ENCODE measurements around the gene TCL1B. TPM values are rescaled to one million over a fixed set of nuclear protein-coding genes. Genes with fewer than 3 reads are reported as not detected.

Gene TCL1B
- total RNA-seq, 1 donor from 2014 or later = not detected

DNA sequence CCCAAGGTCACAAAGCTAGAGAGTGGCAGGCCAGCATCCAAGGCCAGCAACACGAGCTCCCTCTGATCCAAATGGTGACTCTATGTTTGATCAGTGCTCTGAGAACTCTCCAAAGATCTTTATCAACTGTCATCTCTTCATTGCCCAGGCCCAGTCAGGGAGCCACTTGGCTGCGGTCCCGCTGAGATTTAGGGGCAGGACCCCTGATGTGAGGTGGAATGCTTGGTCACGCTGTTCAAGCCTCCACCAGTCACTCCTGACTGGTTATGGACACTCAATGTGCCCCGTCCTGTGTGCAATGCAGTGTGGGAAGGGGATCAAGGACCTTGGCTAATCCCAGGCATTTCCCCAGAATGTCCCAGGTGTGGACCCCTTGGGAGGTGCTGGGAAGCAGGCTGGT lies 19.8 kb upstream of the TCL1B start:
- Histone ChIP-seq H4K20me1 (ENCODE audit: insufficient read depth, low read length) (no peaks in the 10 kb centered on the region), H3K27ac (ENCODE audit: low read depth, low read length) (no peak overlapping the region), H3K4me1 (ENCODE audit: insufficient read depth, low read length) (no peaks in the 10 kb centered on the region), H3K36me3 (ENCODE audit: insufficient read depth, low read length) (no peaks in the 10 kb centered on the region), H3K4me3 (ENCODE audit: insufficient read depth, low read depth, low read length) (no peak overlapping the region), H3K9ac (ENCODE audit: low read length) (no peak overlapping the region), H3K79me2 (ENCODE audit: insufficient read depth, low read length) (no peaks in the 10 kb centered on the region), H3K9me3 (ENCODE audit: insufficient read depth, low read depth, low read length) (no peaks in the 10 kb centered on the region), H3K4me2 (ENCODE audit: low read length) (no peak overlapping the region), H2AFZ (ENCODE audit: low read depth, low read length) (no peak overlapping the region), H3K27me3 (ENCODE audit: insufficient read depth, low read length) (no peaks in the 10 kb centered on the region)
- H3K9me3 Mint-ChIP-seq (ENCODE audit: unreplicated experiment) = no peaks in the 10 kb centered on the region
- H3K4me1 Mint-ChIP-seq (ENCODE audit: low read depth, unreplicated experiment) = peaks cover 4% of the 10 kb centered on the region
- H3K27ac Mint-ChIP-seq (ENCODE audit: unreplicated experiment) = no peak overlapping the region
- H3K36me3 Mint-ChIP-seq (ENCODE audit: low read depth, unreplicated experiment) = peaks cover 1% of the 10 kb centered on the region
- H3K27me3 Mint-ChIP-seq (ENCODE audit: low read depth, unreplicated experiment) = peaks cover 23% of the 10 kb centered on the region
- TF ChIP-seq, protein P1, sequence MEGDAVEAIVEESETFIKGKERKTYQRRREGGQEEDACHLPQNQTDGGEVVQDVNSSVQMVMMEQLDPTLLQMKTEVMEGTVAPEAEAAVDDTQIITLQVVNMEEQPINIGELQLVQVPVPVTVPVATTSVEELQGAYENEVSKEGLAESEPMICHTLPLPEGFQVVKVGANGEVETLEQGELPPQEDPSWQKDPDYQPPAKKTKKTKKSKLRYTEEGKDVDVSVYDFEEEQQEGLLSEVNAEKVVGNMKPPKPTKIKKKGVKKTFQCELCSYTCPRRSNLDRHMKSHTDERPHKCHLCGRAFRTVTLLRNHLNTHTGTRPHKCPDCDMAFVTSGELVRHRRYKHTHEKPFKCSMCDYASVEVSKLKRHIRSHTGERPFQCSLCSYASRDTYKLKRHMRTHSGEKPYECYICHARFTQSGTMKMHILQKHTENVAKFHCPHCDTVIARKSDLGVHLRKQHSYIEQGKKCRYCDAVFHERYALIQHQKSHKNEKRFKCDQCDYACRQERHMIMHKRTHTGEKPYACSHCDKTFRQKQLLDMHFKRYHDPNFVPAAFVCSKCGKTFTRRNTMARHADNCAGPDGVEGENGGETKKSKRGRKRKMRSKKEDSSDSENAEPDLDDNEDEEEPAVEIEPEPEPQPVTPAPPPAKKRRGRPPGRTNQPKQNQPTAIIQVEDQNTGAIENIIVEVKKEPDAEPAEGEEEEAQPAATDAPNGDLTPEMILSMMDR (IDR thresholded peaks at IDR 0.05; ENCODE audit: insufficient read depth, low read depth, low read length) = no peak
- no peak for TF ChIP-seq EZH2 (IDR thresholded peaks at IDR 0.05; ENCODE audit: insufficient read depth, low read length)
- H3K4me3 Mint-ChIP-seq (ENCODE audit: unreplicated experiment) = no peak overlapping the region
- no peak for FAIRE-seq
- no peak for DNase-seq (ENCODE audit: low read depth)

DNA sequence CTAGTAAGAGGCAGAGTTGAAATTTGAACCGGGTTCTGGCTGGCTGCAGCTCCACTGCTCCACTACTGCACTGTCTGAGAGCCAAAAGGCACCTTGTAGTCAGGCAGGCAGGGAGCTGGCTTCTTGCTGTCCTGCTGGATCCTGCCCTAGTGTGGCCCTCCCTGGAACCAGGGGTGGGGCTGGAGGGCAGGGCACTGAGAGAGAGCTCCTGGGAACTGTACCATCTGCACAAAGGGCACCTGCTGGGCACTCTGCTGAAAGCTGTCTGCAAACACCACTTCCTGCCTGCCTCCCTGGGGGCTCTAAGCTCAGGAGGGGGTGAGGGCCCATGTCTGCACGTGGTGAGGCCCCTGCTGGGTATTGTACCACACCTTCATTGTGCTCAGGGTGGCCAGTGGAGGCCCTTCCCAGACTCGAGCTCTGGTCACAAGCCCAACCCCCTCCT lies 19.0 kb upstream of the TCL1B start:
- Histone ChIP-seq H2AFZ (ENCODE audit: low read depth, low read length) (no peak overlapping the region), H3K9ac (ENCODE audit: low read length) (no peak overlapping the region), H3K27ac (ENCODE audit: low read depth, low read length) (no peak overlapping the region), H3K4me1 (ENCODE audit: insufficient read depth, low read length) (no peaks in the 10 kb centered on the region), H4K20me1 (ENCODE audit: insufficient read depth, low read length) (no peaks in the 10 kb centered on the region), H3K4me2 (ENCODE audit: low read length) (no peak overlapping the region), H3K4me3 (ENCODE audit: insufficient read depth, low read depth, low read length) (no peak overlapping the region), H3K9me3 (ENCODE audit: insufficient read depth, low read depth, low read length) (no peaks in the 10 kb centered on the region), H3K27me3 (ENCODE audit: insufficient read depth, low read length) (no peaks in the 10 kb centered on the region), H3K79me2 (ENCODE audit: insufficient read depth, low read length) (no peaks in the 10 kb centered on the region), H3K36me3 (ENCODE audit: insufficient read depth, low read length) (no peaks in the 10 kb centered on the region)
- peaks cover 1% of the 10 kb centered on the region for H3K36me3 Mint-ChIP-seq (ENCODE audit: low read depth, unreplicated experiment)
- H3K27me3 Mint-ChIP-seq (ENCODE audit: low read depth, unreplicated experiment) = peaks cover 23% of the 10 kb centered on the region
- no peak for FAIRE-seq
- no peak overlapping the region for H3K27ac Mint-ChIP-seq (ENCODE audit: unreplicated experiment)
- DNase-seq (ENCODE audit: low read depth) = no peak
- H3K4me1 Mint-ChIP-seq (ENCODE audit: low read depth, unreplicated experiment) = peaks cover 4% of the 10 kb centered on the region
- H3K4me3 Mint-ChIP-seq (ENCODE audit: unreplicated experiment) = no peak overlapping the region
- H3K9me3 Mint-ChIP-seq (ENCODE audit: unreplicated experiment) = no peaks in the 10 kb centered on the region
- TF ChIP-seq, protein P1 (IDR thresholded peaks at IDR 0.05; ENCODE audit: insufficient read depth, low read depth, low read length) = no peak
- TF ChIP-seq EZH2 (IDR thresholded peaks at IDR 0.05; ENCODE audit: insufficient read depth, low read length) = no peak

DNA sequence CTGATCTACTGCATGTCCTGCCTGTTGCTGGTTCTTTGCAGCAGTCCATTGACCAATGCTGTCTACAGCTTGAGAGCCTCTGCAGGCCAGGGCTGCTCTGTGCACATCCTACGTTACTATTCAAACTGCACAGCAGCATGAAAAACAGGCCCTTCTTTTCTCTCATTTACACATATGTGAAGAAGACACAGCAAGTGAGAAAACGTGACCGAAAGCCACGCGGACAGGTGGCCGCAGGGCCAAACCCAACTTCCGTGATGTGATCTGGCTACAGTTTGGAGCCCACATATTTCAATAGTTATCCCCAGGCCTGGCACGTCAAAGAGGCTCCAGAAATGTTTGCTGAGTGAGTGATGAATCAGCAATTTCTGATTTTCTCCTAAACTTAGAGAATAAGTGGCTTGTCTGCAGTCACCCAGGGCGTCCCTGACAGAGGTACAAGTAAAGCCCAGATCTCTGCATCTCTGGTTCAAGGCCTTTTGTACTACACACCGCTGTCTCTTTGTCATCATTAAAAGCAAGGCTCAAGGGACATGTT lies 17.9 kb upstream of the TCL1B start:
- no peak overlapping the region for H3K27ac ChIP-seq (ENCODE audit: low read depth, low read length)
- DNase-seq (ENCODE audit: low read depth) = no peak
- H3K4me2 ChIP-seq (ENCODE audit: low read length) = no peak overlapping the region
- FAIRE-seq = no peak
- Mint-ChIP-seq H3K4me1 (ENCODE audit: low read depth, unreplicated experiment) (no peaks in the 10 kb centered on the region), H3K27me3 (ENCODE audit: low read depth, unreplicated experiment) (peaks cover 28% of the 10 kb centered on the region), H3K9me3 (ENCODE audit: unreplicated experiment) (no peaks in the 10 kb centered on the region), H3K27ac (ENCODE audit: unreplicated experiment) (no peak overlapping the region), H3K36me3 (ENCODE audit: low read depth, unreplicated experiment) (peaks cover 1% of the 10 kb centered on the region), H3K4me3 (ENCODE audit: unreplicated experiment) (no peak overlapping the region)
- no peaks in the 10 kb centered on the region for H4K20me1 ChIP-seq (ENCODE audit: insufficient read depth, low read length)
- no peak overlapping the region for H2AFZ ChIP-seq (ENCODE audit: low read depth, low read length)
- H3K4me1 ChIP-seq (ENCODE audit: insufficient read depth, low read length) = no peaks in the 10 kb centered on the region
- no peaks in the 10 kb centered on the region for H3K36me3 ChIP-seq (ENCODE audit: insufficient read depth, low read length)
- no peaks in the 10 kb centered on the region for H3K9me3 ChIP-seq (ENCODE audit: insufficient read depth, low read depth, low read length)
- no peak overlapping the region for H3K9ac ChIP-seq (ENCODE audit: low read length)
- no peaks in the 10 kb centered on the region for H3K27me3 ChIP-seq (ENCODE audit: insufficient read depth, low read length)
- no peaks in the 10 kb centered on the region for H3K79me2 ChIP-seq (ENCODE audit: insufficient read depth, low read length)
- TF ChIP-seq, protein P1 (IDR thresholded peaks at IDR 0.05; ENCODE audit: insufficient read depth, low read depth, low read length) = no peak
- TF ChIP-seq EZH2 (IDR thresholded peaks at IDR 0.05; ENCODE audit: insufficient read depth, low read length) = no peak
- no peak overlapping the region for H3K4me3 ChIP-seq (ENCODE audit: insufficient read depth, low read depth, low read length)

Data from astrocyte (in vitro differentiated cells and primary cell).